ENCODE measurements around the gene MTR.

MTR gene

DNA sequence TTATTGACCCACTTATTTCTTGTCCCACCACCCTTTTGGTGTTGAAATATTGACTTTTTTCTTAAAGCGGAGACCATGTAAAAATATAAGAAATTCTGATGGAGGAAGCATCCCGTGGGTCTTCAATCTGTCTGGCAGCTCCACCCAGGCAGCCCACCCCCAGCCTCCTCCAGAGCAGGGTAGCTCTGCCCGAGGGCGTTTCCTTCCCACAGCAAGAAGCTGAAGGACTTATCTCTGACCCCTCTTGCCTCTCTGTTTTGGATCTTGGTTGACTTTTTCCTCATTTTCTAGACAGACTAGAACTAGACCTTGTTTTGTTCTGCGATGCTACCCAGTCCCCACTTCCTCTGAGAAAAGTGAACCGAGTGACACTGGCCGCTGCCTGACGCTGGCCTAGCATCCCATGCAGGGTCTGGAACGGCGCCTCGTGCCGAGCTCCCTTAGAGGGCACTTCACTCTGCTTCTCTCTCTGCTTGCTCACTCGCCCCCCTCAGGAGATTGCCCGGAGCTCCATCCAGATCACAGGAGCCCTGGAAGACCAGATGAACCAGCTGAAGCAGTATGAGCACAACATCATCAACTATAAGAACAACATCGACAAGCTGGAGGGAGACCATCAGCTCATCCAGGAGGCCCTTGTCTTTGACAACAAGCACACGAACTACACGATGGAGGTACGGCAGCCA lies 40.4 kb upstream of the MTR start:
- TF ChIP-seq EZH2 (IDR thresholded peaks at IDR 0.05; ENCODE audit: borderline replicate concordance, low read length), result no peak
- no peak for TF ChIP-seq CTCF (IDR thresholded peaks at IDR 0.05; ENCODE audit: low read length)
- Histone ChIP-seq H3K4me2 (ENCODE audit: low read length) (no peak overlapping the region), H4K20me1 (ENCODE audit: insufficient read depth, low read length) (no peaks in the 10 kb centered on the region), H3K79me2 (ENCODE audit: insufficient read depth, low read length) (no peaks in the 10 kb centered on the region), H3K9me3 (ENCODE audit: low read length) (no peaks in the 10 kb centered on the region), H3F3A (ENCODE audit: insufficient read depth, low read length) (no peaks in the 10 kb centered on the region), H2AFZ (ENCODE audit: low read length) (no peak overlapping the region), H3K27ac (ENCODE audit: low read depth, low read length, poor library complexity, severe bottlenecking) (no peak overlapping the region), H3K9me2 (ENCODE audit: low read depth, low read length) (no peaks in the 10 kb centered on the region), H3K4me1 (ENCODE audit: insufficient read depth, low read length, severe bottlenecking) (no peaks in the 10 kb centered on the region), H3K9ac (ENCODE audit: low read length) (no peak overlapping the region), H3K27me3 (ENCODE audit: insufficient read depth, low read length) (no peaks in the 10 kb centered on the region), H3K4me3 (ENCODE audit: low read depth, low read length, poor library complexity, severe bottlenecking) (no peak overlapping the region), H3K36me3 (ENCODE audit: insufficient read depth, low read length) (no peaks in the 10 kb centered on the region)

DNA sequence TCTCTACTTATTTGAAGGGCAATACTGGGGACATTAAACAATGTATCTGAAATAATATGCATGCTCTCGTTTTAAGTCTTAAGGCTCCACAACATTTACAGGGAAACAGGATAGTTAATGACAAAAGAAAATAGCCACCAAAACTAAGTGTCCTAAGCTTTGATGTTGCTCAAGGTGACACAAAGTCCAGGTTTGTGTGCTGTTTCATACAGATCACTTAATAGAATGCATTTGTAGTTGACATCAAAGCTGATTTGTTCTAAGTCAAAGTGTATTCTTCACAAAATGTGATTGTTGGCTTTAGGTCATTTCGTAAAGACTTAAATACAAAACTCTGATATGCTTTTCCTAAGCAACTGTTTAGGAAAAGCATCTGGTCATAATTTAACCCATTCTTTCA lies 37.5 kb upstream of the MTR start:
- Histone ChIP-seq H3K9me2 (ENCODE audit: low read depth, low read length) (no peaks in the 10 kb centered on the region), H3K4me3 (ENCODE audit: low read depth, low read length, poor library complexity, severe bottlenecking) (no peak overlapping the region), H3F3A (ENCODE audit: insufficient read depth, low read length) (no peaks in the 10 kb centered on the region), H2AFZ (ENCODE audit: low read length) (no peak overlapping the region), H3K4me1 (ENCODE audit: insufficient read depth, low read length, severe bottlenecking) (no peaks in the 10 kb centered on the region), H3K9ac (ENCODE audit: low read length) (no peak overlapping the region), H3K27ac (ENCODE audit: low read depth, low read length, poor library complexity, severe bottlenecking) (no peak overlapping the region), H3K9me3 (ENCODE audit: low read length) (no peaks in the 10 kb centered on the region), H3K27me3 (ENCODE audit: insufficient read depth, low read length) (no peaks in the 10 kb centered on the region), H4K20me1 (ENCODE audit: insufficient read depth, low read length) (no peaks in the 10 kb centered on the region), H3K4me2 (ENCODE audit: low read length) (no peak overlapping the region), H3K36me3 (ENCODE audit: insufficient read depth, low read length) (no peaks in the 10 kb centered on the region), H3K79me2 (ENCODE audit: insufficient read depth, low read length) (no peaks in the 10 kb centered on the region)
- no peak for TF ChIP-seq EZH2 (IDR thresholded peaks at IDR 0.05; ENCODE audit: borderline replicate concordance, low read length)
- no peak for TF ChIP-seq CTCF (IDR thresholded peaks at IDR 0.05; ENCODE audit: low read length)

DNA sequence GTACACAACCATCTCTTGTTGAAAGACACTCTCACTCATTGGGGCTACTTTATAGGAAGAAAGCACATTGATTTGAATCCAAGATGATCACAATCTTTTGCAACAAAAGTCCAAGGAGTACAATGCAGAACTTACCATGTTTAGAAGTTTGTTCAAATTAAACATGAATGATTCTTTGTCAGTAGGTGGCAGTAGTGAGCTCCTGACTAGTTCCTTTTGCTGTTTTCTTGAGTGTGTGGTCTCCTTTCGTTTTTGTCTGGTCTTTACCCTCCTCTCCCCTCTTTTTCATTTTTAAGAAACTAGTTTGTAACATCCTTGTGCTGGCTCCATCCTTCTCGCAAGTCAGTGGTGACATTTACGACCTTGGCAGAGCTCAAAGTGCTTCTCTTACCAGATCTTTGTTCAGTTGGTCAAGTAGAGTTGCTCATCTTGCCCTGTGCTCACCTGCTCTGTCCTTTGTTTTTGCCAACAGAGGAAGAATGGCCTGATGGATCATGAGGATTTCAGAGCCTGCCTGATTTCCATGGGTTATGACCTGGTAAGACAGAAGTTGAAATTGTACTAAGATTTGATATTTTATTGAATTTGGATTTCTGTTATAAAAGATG lies 35.7 kb upstream of the MTR start:
- no peak overlapping the region for H3K4me3 ChIP-seq (ENCODE audit: low read depth, low read length, poor library complexity, severe bottlenecking)
- H4K20me1 ChIP-seq (ENCODE audit: insufficient read depth, low read length), result no peaks in the 10 kb centered on the region
- H3K27ac ChIP-seq (ENCODE audit: low read depth, low read length, poor library complexity, severe bottlenecking), result no peak overlapping the region
- H2AFZ ChIP-seq (ENCODE audit: low read length), result no peak overlapping the region
- H3F3A ChIP-seq (ENCODE audit: insufficient read depth, low read length), result no peaks in the 10 kb centered on the region
- H3K27me3 ChIP-seq (ENCODE audit: insufficient read depth, low read length), result no peaks in the 10 kb centered on the region
- H3K4me1 ChIP-seq (ENCODE audit: insufficient read depth, low read length, severe bottlenecking), result no peaks in the 10 kb centered on the region
- peak overlapping the region; percentile 26; the same call in 1 of the 2 replicates for H3K4me2 ChIP-seq (ENCODE audit: low read length)
- H3K9ac ChIP-seq (ENCODE audit: low read length), result no peak overlapping the region
- TF ChIP-seq CTCF (IDR thresholded peaks at IDR 0.05; ENCODE audit: low read length) (peak; percentile 76; the same call in 1 of the 2 replicates), EZH2 (IDR thresholded peaks at IDR 0.05; ENCODE audit: borderline replicate concordance, low read length) (no peak)
- H3K36me3 ChIP-seq (ENCODE audit: insufficient read depth, low read length), result no peaks in the 10 kb centered on the region
- H3K9me3 ChIP-seq (ENCODE audit: low read length), result no peaks in the 10 kb centered on the region
- no peaks in the 10 kb centered on the region for H3K9me2 ChIP-seq (ENCODE audit: low read depth, low read length)
- H3K79me2 ChIP-seq (ENCODE audit: insufficient read depth, low read length), result no peaks in the 10 kb centered on the region
